Measurements from ENCODE around the gene IGFBP6. TPM values are rescaled to one million over a fixed set of nuclear protein-coding genes. Genes with fewer than 3 reads are reported as not detected.
A peak's percentile ranks its signal among the peaks of the same experiment; 100 is the strongest.

The IGFBP6 gene
- total and polyA plus RNA-seq, 4 donors: 1.6 to 17.6 (median 12.0) TPM

GRCh38 chr12:53101931-53102781 lies 4.7 kb downstream of the IGFBP6 start (continued):
- TF ChIP-seq REST (IDR thresholded peaks at IDR 0.05) (no peak), ATF3 (IDR thresholded peaks at IDR 0.05) (no peak), MAX (IDR thresholded peaks at IDR 0.05) (peak; percentile 21), NR2F2 (IDR thresholded peaks at IDR 0.05) (peak; percentile 16)

GRCh38 chr12:53102883-53103807 lies 5.7 kb downstream of the IGFBP6 start, which contains the start of gene SOAT2:
Gene SOAT2, plus strand, starts transcription at chr12:53103486. Its CDS starts 92 bp downstream, at chr12:53103578.
- Histone ChIP-seq H3K4me1 (ENCODE audit: control insufficient read depth in 4 of 4, insufficient read depth in 4 of 4, low read length in 3 of 4) (peaks cover 16 to 50% (median 32%) of the 10 kb centered on the region in 4 donors), H3K27me3 (ENCODE audit: control insufficient read depth in 4 of 4, insufficient read depth in 4 of 4, low read length in 3 of 4) (no peaks in the 10 kb centered on the region), H3K27ac (ENCODE audit: low read depth in 1 of 2, low read length in 2 of 2) (peak within 1 kb of the TSS; percentile 65 to 88), H3K9me3 (ENCODE audit: control insufficient read depth in 4 of 4, low read length in 3 of 4) (no peaks in the 10 kb centered on the region), H3K4me3 (ENCODE audit: low read depth in 1 of 3, low read length in 3 of 3) (no peak within 1 kb of the TSS), H3K9ac (ENCODE audit: low read depth in 1 of 2, low read length in 2 of 2) (peak within 1 kb of the TSS in 1 of 2 donors; percentile 49), H3K36me3 (ENCODE audit: control insufficient read depth in 4 of 4, insufficient read depth in 3 of 4, low read depth in 1 of 4, low read length in 3 of 4) (no peaks in the 10 kb centered on the region)
- 63% methylated on average over 23 of the region's 23 CpGs for WGBS
- TF ChIP-seq HNF4G (IDR thresholded peaks at IDR 0.05) (peak; percentile 33), NR2F2 (IDR thresholded peaks at IDR 0.05) (no peak), HNF4A (conservative IDR thresholded peaks at IDR 0.05) (peak; percentile 60 to 73)
- no peak for DNase-seq (ENCODE audit: low spot score)

GRCh38 chr12:53103860-53104305 lies 6.4 kb downstream of the IGFBP6 start:
- DNase-seq (ENCODE audit: low spot score): no peak
- TF ChIP-seq FOXA1 (IDR thresholded peaks at IDR 0.05) (no peak), NR2F2 (IDR thresholded peaks at IDR 0.05) (peak; percentile 98), HNF4A (conservative IDR thresholded peaks at IDR 0.05) (peak in 1 of 2 donors; percentile 33)
- 46% methylated on average over 3 of the region's 3 CpGs for WGBS
- H3K27ac ChIP-seq (ENCODE audit: low read depth in 1 of 2, low read length in 2 of 2): peak overlapping the region; percentile 65 to 88
- H3K9me3 ChIP-seq (ENCODE audit: control insufficient read depth in 4 of 4, low read length in 3 of 4): no peaks in the 10 kb centered on the region
- H3K9ac ChIP-seq (ENCODE audit: low read depth in 1 of 2, low read length in 2 of 2): no peak overlapping the region
- H3K36me3 ChIP-seq (ENCODE audit: control insufficient read depth in 4 of 4, insufficient read depth in 3 of 4, low read depth in 1 of 4, low read length in 3 of 4): no peaks in the 10 kb centered on the region
- peaks cover 16 to 49% (median 29%) of the 10 kb centered on the region in 4 donors for H3K4me1 ChIP-seq (ENCODE audit: control insufficient read depth in 4 of 4, insufficient read depth in 4 of 4, low read length in 3 of 4)
- H3K4me3 ChIP-seq (ENCODE audit: low read depth in 1 of 3, low read length in 3 of 3): no peak overlapping the region
- no peaks in the 10 kb centered on the region for H3K27me3 ChIP-seq (ENCODE audit: control insufficient read depth in 4 of 4, insufficient read depth in 4 of 4, low read length in 3 of 4)

Measured in liver (tissue), 9 donors.